Measurements from ENCODE around the gene OR9Q2.
"Not testable (repeated sequence)": the region's sequence is repeated elsewhere in the genome, so short reads cannot be mapped to it uniquely, and the experiment has no call there.

The OR9Q2 gene

DNA sequence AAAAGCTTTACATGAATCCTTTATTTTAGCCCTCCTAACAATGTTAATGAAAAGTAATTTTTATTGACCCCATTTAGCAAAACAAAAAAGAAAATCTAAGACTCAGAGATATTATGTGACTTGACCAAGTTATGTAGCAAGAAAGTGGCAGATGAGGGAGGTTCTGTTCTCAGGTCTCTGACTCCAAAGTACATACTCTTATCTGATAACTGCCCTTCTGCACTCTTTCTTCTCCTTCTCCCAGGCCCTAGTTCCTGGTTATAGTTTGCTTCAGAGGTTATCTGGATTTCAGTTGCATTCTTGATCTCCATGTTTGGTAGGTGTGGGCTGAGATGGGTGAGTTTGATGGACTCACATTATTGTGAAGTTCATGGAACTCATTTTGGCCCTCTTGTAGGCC, 4.5 kb downstream of the OR9Q2 start:
- H3K4me3 ChIP-seq (ENCODE audit: low read length), result no peak overlapping the region
- no peak overlapping the region for H3K4ac ChIP-seq (ENCODE audit: low read depth, low read length)
- DNase-seq, result no peak
- no peak overlapping the region for H4K5ac ChIP-seq (ENCODE audit: low read length)
- H3K4me1 ChIP-seq (ENCODE audit: control insufficient read depth, low read depth, low read length), result no peaks in the 10 kb centered on the region
- no peak overlapping the region for H3K9ac ChIP-seq (ENCODE audit: low read length)
- H2AK5ac ChIP-seq (ENCODE audit: low read length), result no peak overlapping the region
- H3K27me3 ChIP-seq (ENCODE audit: insufficient read depth, low read length, poor library complexity), result no peaks in the 10 kb centered on the region
- no peak overlapping the region for H3K23ac ChIP-seq (ENCODE audit: low read length)
- no peak overlapping the region for H3K18ac ChIP-seq (ENCODE audit: low read length)
- no peaks in the 10 kb centered on the region for H3K79me1 ChIP-seq (ENCODE audit: low read length)
- H2BK5ac ChIP-seq (ENCODE audit: low read length), result no peak overlapping the region
- no peak overlapping the region for H4K8ac ChIP-seq (ENCODE audit: low read depth, low read length)
- no peak overlapping the region for H3K27ac ChIP-seq (ENCODE audit: low read depth, low read length)
- H2BK120ac ChIP-seq (ENCODE audit: low read depth, low read length), result no peak overlapping the region
- H2BK15ac ChIP-seq (replicated peaks; ENCODE audit: low read depth), result no peak overlapping the region
- no peaks in the 10 kb centered on the region for H3K79me2 ChIP-seq (ENCODE audit: control insufficient read depth, insufficient read depth, low read length)
- no peaks in the 10 kb centered on the region for H3K36me3 ChIP-seq (ENCODE audit: control insufficient read depth, insufficient read depth, low read length)
- H3K4me2 ChIP-seq (ENCODE audit: low read length), result no peak overlapping the region
- H3K56ac ChIP-seq (ENCODE audit: low read length), result no peak overlapping the region

DNA sequence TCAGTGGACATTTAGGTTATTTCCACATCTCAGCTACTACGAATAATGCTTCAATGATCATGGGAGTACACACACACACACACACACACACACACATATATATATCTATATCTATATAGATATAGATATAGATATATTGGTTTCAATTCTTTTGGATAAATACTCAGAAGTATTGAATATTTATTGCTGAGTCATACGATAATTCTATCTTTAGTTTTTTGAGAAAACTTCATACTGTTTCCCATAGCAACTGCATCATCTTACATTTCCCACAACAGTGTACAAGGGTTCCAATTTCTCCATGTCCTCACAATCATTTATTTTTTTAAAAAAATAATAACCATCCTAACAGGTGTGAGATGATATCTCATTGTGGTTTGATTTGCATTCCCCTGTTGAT, 7.1 kb downstream of the OR9Q2 start:
- Histone ChIP-seq H4K8ac (ENCODE audit: low read depth, low read length) (no peak overlapping the region), H3K4ac (ENCODE audit: low read depth, low read length) (no peak overlapping the region), H3K23ac (ENCODE audit: low read length) (no peak overlapping the region), H3K4me3 (ENCODE audit: low read length) (no peak overlapping the region), H3K4me2 (ENCODE audit: low read length) (no peak overlapping the region), H2BK5ac (ENCODE audit: low read length) (no peak overlapping the region), H2BK15ac (replicated peaks; ENCODE audit: low read depth) (no peak overlapping the region), H3K4me1 (ENCODE audit: control insufficient read depth, low read depth, low read length) (no peaks in the 10 kb centered on the region), H3K27me3 (ENCODE audit: insufficient read depth, low read length, poor library complexity) (no peaks in the 10 kb centered on the region), H3K56ac (ENCODE audit: low read length) (no peak overlapping the region), H3K79me2 (ENCODE audit: control insufficient read depth, insufficient read depth, low read length) (no peaks in the 10 kb centered on the region), H3K9ac (ENCODE audit: low read length) (no peak overlapping the region), H2BK120ac (ENCODE audit: low read depth, low read length) (no peak overlapping the region), H3K79me1 (ENCODE audit: low read length) (no peaks in the 10 kb centered on the region), H4K5ac (ENCODE audit: low read length) (no peak overlapping the region), H3K36me3 (ENCODE audit: control insufficient read depth, insufficient read depth, low read length) (no peaks in the 10 kb centered on the region), H3K27ac (ENCODE audit: low read depth, low read length) (no peak overlapping the region), H2AK5ac (ENCODE audit: low read length) (no peak overlapping the region), H3K18ac (ENCODE audit: low read length) (no peak overlapping the region)
- WGBS (ENCODE audit: extremely low coverage, insufficient coverage, low lambda C conversion rate), result no CpG with 5 or more reads among the region's 2 CpGs
- no peak for DNase-seq

DNA sequence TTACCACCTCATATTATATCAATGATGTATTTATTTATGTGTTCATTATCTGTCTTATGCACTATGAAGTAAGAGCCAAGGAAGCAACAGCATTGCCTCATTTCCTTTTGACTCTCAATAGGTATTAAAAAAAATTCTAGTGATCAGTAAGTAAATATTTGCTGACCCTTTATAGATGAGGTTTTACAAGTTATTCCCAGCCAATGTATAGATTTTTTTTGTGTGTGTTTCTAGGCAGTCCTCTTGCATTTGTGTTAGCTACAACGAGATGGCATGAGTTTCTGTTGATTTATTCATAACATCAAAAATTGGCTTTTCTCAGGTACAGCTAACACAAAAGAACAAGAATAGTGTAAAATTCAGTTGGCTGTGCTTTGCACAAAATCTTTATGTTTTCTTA, 10.4 kb downstream of the OR9Q2 start:
- H3K27me3 ChIP-seq (ENCODE audit: insufficient read depth, low read length, poor library complexity), result no peaks in the 10 kb centered on the region
- H2BK120ac ChIP-seq (ENCODE audit: low read depth, low read length), result no peak overlapping the region
- no peak overlapping the region for H3K23ac ChIP-seq (ENCODE audit: low read length)
- no peak overlapping the region for H3K4ac ChIP-seq (ENCODE audit: low read depth, low read length)
- H4K8ac ChIP-seq (ENCODE audit: low read depth, low read length), result no peak overlapping the region
- H3K4me2 ChIP-seq (ENCODE audit: low read length), result no peak overlapping the region
- H2BK5ac ChIP-seq (ENCODE audit: low read length), result no peak overlapping the region
- DNase-seq, result no peak
- H3K56ac ChIP-seq (ENCODE audit: low read length), result no peak overlapping the region
- no peaks in the 10 kb centered on the region for H3K79me1 ChIP-seq (ENCODE audit: low read length)
- no peak overlapping the region for H2AK5ac ChIP-seq (ENCODE audit: low read length)
- no peak overlapping the region for H3K9ac ChIP-seq (ENCODE audit: low read length)
- no peaks in the 10 kb centered on the region for H3K4me1 ChIP-seq (ENCODE audit: control insufficient read depth, low read depth, low read length)
- no peak overlapping the region for H4K5ac ChIP-seq (ENCODE audit: low read length)
- H3K4me3 ChIP-seq (ENCODE audit: low read length), result no peak overlapping the region
- no peak overlapping the region for H2BK15ac ChIP-seq (replicated peaks; ENCODE audit: low read depth)
- no peak overlapping the region for H3K18ac ChIP-seq (ENCODE audit: low read length)
- no peaks in the 10 kb centered on the region for H3K36me3 ChIP-seq (ENCODE audit: control insufficient read depth, insufficient read depth, low read length)
- H3K79me2 ChIP-seq (ENCODE audit: control insufficient read depth, insufficient read depth, low read length), result no peaks in the 10 kb centered on the region
- no CpG with 5 or more reads among the region's 1 CpG for WGBS (ENCODE audit: extremely low coverage, insufficient coverage, low lambda C conversion rate)
- no peak overlapping the region for H3K27ac ChIP-seq (ENCODE audit: low read depth, low read length)

DNA sequence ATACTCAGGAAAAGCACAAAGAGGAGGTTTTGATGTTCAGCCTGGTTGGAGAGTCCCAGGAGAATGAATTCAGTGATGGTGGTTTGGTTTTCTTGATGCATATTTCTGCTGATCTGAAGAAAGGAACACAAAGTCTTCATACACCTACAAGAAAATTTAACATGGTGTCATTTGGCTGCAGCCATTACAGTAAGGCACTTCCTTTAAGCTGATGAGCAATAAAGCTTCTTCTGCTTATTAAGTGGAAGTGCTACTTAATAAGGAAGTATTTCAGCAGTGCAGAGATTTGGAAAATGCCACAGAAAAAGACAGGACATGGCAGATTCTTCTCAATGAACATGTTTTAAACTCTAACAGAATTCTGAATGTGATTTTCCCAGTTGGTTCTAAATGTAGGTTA, 15.2 kb downstream of the OR9Q2 start, which contains the start of gene OR1S2:
Gene OR1S2, minus strand, starts transcription at position 101 of the 400 bp plus-strand sequence. Its CDS starts 0 bp downstream, at position 101.
- no peaks in the 10 kb centered on the region for H3K79me1 ChIP-seq (ENCODE audit: low read length)
- no peaks in the 10 kb centered on the region for H3K79me2 ChIP-seq (ENCODE audit: control insufficient read depth, insufficient read depth, low read length)
- H3K27me3 ChIP-seq (ENCODE audit: insufficient read depth, low read length, poor library complexity), result no peaks in the 10 kb centered on the region
- no peaks in the 10 kb centered on the region for H3K4me1 ChIP-seq (ENCODE audit: control insufficient read depth, low read depth, low read length)
- no peak within 1 kb of the TSS for H2BK15ac ChIP-seq (replicated peaks; ENCODE audit: low read depth)
- no peak within 1 kb of the TSS for H3K4me3 ChIP-seq (ENCODE audit: low read length)
- H3K27ac ChIP-seq (ENCODE audit: low read depth, low read length), result no peak within 1 kb of the TSS
- DNase-seq, result no peak
- H3K9ac ChIP-seq (ENCODE audit: low read length), result no peak within 1 kb of the TSS
- H2AK5ac ChIP-seq (ENCODE audit: low read length), result no peak within 1 kb of the TSS
- H3K23ac ChIP-seq (ENCODE audit: low read length), result no peak within 1 kb of the TSS
- no peak within 1 kb of the TSS for H3K56ac ChIP-seq (ENCODE audit: low read length)
- H3K18ac ChIP-seq (ENCODE audit: low read length), result no peak within 1 kb of the TSS
- no peaks in the 10 kb centered on the region for H3K36me3 ChIP-seq (ENCODE audit: control insufficient read depth, insufficient read depth, low read length)
- no peak within 1 kb of the TSS for H4K5ac ChIP-seq (ENCODE audit: low read length)
- H4K8ac ChIP-seq (ENCODE audit: low read depth, low read length), result no peak within 1 kb of the TSS
- no peak within 1 kb of the TSS for H3K4me2 ChIP-seq (ENCODE audit: low read length)
- no peak within 1 kb of the TSS for H2BK120ac ChIP-seq (ENCODE audit: low read depth, low read length)
- H3K4ac ChIP-seq (ENCODE audit: low read depth, low read length), result no peak within 1 kb of the TSS
- no peak within 1 kb of the TSS for H2BK5ac ChIP-seq (ENCODE audit: low read length)

DNA sequence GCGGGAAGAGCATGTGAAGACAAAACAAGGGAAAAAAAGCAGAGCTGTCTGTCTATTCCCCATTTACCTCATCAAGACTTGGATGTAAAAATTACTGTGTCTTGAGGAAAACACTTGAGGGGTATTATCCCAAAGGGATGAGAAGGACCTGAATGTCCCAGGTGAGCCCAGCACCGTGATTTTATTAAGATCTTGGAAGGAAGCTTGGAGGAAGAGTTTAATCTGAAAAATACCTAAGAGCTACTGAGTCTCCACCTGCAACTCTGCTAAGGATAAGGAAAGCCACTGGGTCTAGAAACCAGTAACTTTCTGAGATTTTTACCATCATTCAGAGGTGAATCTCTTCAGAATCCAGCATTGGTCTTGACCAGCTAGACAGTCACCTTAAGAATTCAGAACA, 23.6 kb downstream of the OR9Q2 start, which contains the start of gene OR1S1:
Gene OR1S1, plus strand, starts transcription at position 301 of the 400 bp plus-strand sequence.
- H3K27ac ChIP-seq (ENCODE audit: low read depth, low read length); H4K5ac ChIP-seq (ENCODE audit: low read length); H3K4me2 ChIP-seq (ENCODE audit: low read length); H2BK5ac ChIP-seq (ENCODE audit: low read length); H3K79me2 ChIP-seq (ENCODE audit: control insufficient read depth, insufficient read depth, low read length); H3K27me3 ChIP-seq (ENCODE audit: insufficient read depth, low read length, poor library complexity); H2AK5ac ChIP-seq (ENCODE audit: low read length); H3K4me3 ChIP-seq (ENCODE audit: low read length); H3K18ac ChIP-seq (ENCODE audit: low read length); H3K4me1 ChIP-seq (ENCODE audit: control insufficient read depth, low read depth, low read length); H3K23ac ChIP-seq (ENCODE audit: low read length); H3K79me1 ChIP-seq (ENCODE audit: low read length); H3K56ac ChIP-seq (ENCODE audit: low read length); H3K4ac ChIP-seq (ENCODE audit: low read depth, low read length); H2BK15ac ChIP-seq (replicated peaks; ENCODE audit: low read depth); H2BK120ac ChIP-seq (ENCODE audit: low read depth, low read length); H3K36me3 ChIP-seq (ENCODE audit: control insufficient read depth, insufficient read depth, low read length); DNase-seq; H4K8ac ChIP-seq (ENCODE audit: low read depth, low read length); H3K9ac ChIP-seq (ENCODE audit: low read length): not testable (repeated sequence)
- no CpG with 5 or more reads among the region's 2 CpGs for WGBS (ENCODE audit: extremely low coverage, insufficient coverage, low lambda C conversion rate)

DNA sequence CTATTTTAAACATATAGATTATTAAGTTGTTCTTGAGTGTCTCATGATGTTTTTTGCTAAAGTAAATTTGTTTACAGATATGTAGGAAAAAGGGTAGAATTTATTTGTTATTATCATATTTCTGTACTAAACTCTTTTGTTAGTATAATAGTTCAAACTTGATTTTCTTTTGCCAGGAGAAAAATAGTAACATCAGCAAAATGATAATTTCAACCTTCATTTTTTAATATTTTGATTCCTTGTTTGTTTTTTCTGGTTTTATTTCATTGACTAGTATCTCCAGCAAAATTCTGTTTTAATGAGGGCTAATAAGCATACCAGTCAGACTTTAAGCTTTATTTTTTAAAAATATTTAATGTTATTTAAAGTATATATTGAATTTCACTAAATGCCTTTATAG, 27.6 kb downstream of the OR9Q2 start:
- Histone ChIP-seq H3K4me2 (ENCODE audit: low read length) (no peak overlapping the region), H3K23ac (ENCODE audit: low read length) (no peak overlapping the region), H3K79me2 (ENCODE audit: control insufficient read depth, insufficient read depth, low read length) (no peaks in the 10 kb centered on the region), H3K56ac (ENCODE audit: low read length) (no peak overlapping the region), H3K36me3 (ENCODE audit: control insufficient read depth, insufficient read depth, low read length) (no peaks in the 10 kb centered on the region), H3K27me3 (ENCODE audit: insufficient read depth, low read length, poor library complexity) (no peaks in the 10 kb centered on the region), H4K5ac (ENCODE audit: low read length) (no peak overlapping the region), H3K4me1 (ENCODE audit: control insufficient read depth, low read depth, low read length) (no peaks in the 10 kb centered on the region), H2BK15ac (replicated peaks; ENCODE audit: low read depth) (no peak overlapping the region), H2BK5ac (ENCODE audit: low read length) (no peak overlapping the region), H3K79me1 (ENCODE audit: low read length) (no peaks in the 10 kb centered on the region), H3K27ac (ENCODE audit: low read depth, low read length) (no peak overlapping the region), H3K18ac (ENCODE audit: low read length) (no peak overlapping the region), H4K8ac (ENCODE audit: low read depth, low read length) (no peak overlapping the region), H2BK120ac (ENCODE audit: low read depth, low read length) (no peak overlapping the region), H3K4me3 (ENCODE audit: low read length) (no peak overlapping the region), H3K4ac (ENCODE audit: low read depth, low read length) (no peak overlapping the region), H2AK5ac (ENCODE audit: low read length) (no peak overlapping the region), H3K9ac (ENCODE audit: low read length) (no peak overlapping the region)
- DNase-seq, result no peak

All from mesendoderm (in vitro differentiated cells).